ENCODE results near the gene PRDM15.

DNA sequence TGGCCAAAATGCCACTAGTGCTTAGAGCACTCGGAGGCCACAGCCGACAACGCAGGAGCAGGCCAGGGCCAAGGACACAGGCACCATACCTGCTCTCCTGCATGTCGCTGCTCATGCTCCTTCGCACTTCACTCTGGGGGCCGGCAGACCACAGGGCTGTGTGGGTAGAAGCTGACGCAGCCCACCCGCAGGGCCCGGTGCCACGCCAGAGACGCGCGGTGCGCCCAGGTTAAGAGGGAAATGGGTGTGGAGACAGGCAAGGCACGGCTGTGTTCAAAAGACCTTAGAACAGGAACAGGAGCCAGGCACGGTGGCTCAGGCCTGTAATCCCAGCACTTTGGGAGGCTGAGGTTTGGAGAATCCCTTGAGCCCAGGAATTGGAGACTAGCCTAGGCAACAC lies 13.6 kb upstream of the PRDM15 start:
- TF ChIP-seq, protein P1, sequence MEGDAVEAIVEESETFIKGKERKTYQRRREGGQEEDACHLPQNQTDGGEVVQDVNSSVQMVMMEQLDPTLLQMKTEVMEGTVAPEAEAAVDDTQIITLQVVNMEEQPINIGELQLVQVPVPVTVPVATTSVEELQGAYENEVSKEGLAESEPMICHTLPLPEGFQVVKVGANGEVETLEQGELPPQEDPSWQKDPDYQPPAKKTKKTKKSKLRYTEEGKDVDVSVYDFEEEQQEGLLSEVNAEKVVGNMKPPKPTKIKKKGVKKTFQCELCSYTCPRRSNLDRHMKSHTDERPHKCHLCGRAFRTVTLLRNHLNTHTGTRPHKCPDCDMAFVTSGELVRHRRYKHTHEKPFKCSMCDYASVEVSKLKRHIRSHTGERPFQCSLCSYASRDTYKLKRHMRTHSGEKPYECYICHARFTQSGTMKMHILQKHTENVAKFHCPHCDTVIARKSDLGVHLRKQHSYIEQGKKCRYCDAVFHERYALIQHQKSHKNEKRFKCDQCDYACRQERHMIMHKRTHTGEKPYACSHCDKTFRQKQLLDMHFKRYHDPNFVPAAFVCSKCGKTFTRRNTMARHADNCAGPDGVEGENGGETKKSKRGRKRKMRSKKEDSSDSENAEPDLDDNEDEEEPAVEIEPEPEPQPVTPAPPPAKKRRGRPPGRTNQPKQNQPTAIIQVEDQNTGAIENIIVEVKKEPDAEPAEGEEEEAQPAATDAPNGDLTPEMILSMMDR (IDR thresholded peaks at IDR 0.05) = no peak
- TF ChIP-seq POLR2AphosphoS5 (IDR thresholded peaks at IDR 0.05) (no peak), POLR2A (IDR thresholded peaks at IDR 0.05) (no peak)

Measured in suprapubic skin (tissue), 4 donors.